OCI-M2 (cell line): ENCODE results near the gene TTC7B.
"Not testable (repeated sequence)": the region's sequence is repeated elsewhere in the genome, so short reads cannot be mapped to it uniquely, and the experiment has no call there.

Experiments used
- DNase-seq: peaks from one replicate; lab custom pipeline; 2025; ENCODE audit not compliant: unreplicated experiment; lab: John Stamatoyannopoulos, UW

The TTC7B gene

DNA sequence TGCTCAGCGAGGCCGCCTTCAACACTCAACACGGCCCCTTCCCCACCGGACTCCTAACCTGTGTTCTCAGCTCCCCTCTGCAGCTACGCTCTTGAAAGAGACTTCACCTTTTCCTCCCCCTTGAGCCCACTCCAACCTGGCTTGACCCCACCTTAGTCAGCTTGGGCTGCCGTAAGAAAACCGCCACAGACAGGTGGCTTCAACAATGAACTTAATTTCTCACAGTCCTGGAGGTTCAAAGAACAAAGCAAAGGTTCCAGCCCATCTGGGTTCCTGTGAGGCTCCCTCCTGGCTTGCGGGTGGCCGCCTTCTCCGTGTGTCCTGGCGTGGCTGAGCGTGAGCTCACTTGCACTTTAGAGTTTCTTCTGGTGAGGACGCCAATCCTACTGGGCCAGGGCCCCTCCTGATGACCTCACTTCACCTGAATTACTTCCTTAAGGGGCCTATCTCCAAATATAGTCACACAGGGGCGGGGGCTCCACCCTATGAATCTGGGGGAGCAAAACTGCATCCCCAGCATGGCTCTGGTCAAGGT is 280.6 kb downstream of the TTC7B start:
- DNase-seq, result no peak

DNA sequence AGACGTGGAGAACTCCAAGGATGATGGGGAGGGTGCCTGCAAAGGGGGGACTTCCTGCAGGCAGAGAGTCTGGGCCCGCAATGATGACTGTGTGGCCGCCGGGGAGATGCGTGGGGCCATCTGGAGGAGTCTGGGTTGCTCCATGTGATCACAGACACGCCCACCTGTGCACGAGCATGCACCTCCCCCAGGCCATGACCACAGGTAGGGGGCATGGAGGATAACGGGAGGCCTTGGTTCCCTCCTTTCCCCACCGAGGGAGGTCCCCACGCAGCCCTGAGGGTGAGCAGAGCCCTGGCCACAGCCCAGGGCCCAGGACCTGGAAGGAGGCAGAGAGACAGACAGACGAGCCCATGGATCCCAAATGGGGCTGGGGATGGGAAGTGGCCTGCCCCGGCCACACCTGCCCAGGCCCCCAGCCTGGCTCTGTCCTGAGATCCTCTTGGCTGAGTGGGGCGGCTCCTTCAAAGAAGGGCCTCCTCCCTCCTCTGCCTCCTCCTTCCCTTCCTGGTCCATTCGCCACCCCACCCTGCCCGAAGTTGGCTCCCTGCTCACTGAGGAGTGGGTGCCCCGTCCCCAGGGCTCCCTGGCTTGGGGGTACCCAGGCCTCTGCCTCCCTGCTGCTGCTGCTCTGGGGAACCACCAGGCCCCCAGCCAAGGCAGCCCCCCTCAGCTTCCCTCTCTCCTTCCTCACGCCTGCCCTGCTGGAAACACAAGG is 281.2 kb downstream of the TTC7B start:
- DNase-seq, result no peak

DNA sequence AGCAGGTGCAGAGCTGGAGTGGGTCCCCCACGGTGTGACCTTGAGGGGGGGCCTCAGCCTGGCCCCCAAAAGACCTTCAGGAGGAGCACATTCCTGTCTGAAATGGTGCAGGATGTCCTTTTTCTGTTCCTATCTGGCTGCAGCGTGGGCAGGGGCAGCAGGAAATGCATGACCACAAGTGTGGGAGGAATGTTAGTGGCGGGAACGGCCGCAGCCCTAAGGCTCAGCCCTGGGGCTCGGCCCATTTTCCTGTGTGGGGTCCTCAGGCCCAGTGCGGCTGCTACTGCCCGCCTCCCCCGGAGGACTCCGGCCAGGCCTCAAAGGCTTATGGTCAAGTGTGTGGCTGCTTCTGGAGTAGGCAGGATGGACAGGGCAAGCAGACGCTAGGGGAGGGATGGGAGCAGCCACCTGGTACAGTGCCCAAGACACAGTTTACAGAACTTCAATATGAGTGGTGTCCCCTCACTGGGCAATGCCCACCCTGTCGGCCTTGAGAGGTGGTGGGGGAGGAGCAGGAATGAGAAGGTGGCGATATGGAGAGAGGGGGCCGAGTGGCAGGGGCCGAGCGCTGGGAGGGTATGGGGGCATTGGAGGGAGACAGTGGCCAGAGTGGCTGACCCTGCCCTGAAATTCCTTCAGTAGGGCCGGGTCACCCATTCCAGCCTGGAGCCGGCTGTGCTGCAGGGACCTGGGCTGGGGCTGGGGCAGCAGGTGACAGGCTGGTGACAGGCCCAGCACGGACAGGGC is 282.0 kb downstream of the TTC7B start:
- DNase-seq, result no peak

DNA sequence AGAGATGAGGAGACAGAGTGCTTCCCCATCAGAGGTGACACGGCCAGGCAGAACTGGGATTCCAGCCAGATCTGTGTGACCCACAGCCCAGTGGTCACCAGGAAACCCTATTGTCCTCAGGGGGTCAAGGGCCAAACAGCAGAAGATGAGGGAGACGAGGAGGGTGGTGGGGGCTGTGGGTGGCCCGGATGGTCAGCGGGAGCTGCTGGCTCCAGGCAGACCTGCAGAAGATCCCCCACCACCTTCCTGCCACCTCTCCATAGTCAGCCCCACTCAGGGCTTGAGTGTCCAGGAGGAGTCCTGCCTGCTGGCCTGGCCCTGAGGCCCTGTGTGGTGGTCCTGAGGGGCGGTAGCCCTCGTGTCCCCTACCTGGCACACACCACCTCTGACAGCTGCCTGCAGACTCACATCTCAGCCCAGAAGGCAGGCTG is 282.6 kb downstream of the TTC7B start:
- no peak for DNase-seq

DNA sequence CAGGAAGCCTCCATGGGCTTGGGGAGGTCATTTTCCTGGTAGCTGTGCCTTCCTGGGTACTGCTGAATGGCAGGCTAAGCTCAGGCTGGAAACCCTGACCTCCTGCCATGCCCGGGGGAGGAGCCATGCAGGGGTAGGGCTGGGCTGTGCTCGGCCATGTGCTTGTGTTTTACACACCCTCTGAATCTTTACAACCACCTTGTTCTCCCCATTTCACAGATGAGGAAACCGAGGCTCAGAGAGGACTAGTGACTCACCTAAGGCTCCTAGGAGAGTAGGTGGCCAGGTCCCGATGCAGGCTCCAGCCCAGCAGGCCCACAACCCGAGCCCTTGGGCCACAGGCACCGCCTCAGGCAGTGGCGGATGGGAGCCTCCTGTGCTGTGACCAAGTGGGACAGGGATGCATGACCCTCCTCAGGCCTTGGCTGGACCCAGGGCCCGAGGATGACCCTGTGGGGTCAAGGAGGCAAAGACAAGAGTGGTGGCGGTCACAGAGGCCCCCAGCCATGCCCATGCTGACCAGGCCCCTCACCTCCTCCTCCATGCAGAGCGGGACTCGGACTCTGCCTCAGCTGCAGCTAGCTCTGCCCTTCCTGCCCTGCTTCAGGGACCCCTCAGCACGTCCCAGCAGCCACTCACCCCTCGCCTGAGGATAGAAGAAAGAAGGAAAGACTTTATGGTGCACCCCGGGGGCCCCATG is 283.3 kb downstream of the TTC7B start:
- DNase-seq, result no peak

DNA sequence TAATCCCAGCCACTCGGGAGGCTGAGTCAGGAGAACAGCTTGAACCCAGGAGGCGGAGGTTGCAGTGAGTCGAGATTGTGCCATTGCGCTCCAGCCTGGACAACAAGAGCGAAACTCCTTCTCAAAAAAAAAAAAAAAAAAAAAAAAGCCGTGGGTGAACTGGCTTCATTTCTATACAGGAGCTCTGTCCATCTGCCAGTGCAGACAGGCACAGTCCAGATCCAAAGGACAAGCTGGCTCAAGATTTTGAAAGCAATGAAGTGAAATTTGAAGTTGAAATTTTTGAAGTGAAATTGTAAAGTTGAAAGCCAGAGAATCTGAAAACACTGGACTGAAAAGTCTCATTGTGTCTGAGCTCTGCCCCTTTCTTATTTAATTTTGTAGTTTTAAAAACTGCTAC is 284.7 kb downstream of the TTC7B start:
- DNase-seq, result no peak

DNA sequence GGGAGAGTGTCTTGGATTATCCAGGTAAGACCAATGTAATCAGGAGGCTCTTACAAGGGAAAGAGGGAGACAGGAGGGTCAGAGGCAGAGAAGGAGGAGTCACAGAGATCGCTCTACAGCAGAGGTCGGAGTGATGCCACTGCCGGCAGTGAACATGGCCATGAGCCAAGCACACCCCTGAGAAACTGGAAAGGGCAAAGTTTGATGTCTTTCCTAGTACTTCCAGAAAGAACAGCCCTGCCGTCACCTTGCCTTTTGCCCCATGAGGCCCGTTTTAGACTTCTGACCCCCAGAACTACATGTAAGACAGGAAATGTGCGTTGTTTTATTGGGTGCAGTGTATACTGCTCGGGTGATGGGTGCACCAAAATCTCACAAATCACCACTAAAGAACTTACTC is 285.7 kb downstream of the TTC7B start:
- DNase-seq, result no peak

DNA sequence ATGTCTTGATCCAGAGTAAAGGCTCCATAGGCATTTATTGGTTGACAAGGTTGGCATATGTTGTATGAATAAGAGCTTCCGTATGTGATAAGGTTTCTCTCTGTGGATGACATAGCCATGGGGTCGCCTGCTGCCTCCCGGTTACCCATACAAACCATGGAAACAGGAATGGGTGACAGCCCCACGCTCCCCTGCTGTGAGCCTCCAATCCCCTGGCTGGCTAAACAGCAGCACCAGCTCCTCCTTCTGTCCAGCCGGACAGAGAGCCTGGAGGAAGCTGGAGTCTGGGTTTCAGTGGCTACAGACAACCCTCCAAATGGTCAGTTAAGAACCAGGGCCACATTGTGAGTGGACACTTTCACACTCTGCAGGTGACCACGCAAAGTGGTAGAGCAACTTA is 288.3 kb downstream of the TTC7B start:
- DNase-seq, result no peak

DNA sequence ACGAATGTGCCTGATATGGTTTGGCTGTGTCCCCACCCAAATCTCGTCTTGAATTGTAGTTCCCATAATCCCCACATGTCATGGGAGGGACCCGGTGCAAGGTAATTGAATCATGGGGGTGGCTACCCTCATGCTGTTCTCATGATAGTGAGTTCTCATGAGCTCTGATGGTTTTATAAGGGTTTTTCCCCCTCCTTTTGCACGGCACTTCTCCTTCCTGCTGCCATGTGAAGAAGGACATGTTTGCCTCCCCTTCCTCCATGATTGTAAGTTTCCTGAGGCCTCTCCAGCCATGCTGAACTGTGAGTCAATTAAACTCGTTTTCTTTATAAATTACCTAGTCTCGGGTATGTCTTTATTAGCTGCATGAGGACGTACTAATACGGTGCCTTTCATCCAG is 289.7 kb downstream of the TTC7B start:
- DNase-seq, result not testable (repeated sequence)

DNA sequence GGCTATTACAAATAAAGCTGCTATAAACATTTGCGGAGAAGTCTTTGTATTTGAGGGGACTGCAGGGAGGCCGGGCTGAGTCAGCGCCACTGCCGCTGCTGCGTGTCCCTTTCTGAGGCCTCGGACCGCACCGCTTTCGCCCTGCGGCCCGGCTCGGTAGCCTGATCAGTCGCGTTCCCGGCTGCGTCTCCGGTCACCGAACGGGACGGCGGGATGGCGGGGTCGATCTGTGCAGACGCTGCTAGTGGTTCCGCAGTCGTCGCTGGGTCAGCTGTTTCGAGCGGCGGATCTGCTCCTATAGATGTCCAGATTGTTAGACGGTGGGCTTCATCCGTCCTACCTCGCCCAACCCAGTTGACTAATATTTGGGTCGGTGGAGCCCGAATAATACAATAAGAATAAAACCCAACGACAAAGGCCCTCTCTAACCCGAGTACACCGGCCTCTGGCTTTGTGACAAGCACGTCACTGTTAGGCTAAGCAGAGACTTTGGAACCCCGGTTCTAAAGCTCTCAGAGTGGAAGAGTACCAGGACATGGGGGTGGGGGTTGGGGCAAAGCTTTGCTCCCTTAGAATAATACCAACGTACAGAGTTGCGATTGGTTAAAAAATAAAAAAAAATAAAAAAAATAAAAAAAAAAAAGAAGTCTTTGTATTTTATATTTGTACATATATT is 290.7 kb downstream of the TTC7B start:
- DNase-seq, result not testable (repeated sequence)

DNA sequence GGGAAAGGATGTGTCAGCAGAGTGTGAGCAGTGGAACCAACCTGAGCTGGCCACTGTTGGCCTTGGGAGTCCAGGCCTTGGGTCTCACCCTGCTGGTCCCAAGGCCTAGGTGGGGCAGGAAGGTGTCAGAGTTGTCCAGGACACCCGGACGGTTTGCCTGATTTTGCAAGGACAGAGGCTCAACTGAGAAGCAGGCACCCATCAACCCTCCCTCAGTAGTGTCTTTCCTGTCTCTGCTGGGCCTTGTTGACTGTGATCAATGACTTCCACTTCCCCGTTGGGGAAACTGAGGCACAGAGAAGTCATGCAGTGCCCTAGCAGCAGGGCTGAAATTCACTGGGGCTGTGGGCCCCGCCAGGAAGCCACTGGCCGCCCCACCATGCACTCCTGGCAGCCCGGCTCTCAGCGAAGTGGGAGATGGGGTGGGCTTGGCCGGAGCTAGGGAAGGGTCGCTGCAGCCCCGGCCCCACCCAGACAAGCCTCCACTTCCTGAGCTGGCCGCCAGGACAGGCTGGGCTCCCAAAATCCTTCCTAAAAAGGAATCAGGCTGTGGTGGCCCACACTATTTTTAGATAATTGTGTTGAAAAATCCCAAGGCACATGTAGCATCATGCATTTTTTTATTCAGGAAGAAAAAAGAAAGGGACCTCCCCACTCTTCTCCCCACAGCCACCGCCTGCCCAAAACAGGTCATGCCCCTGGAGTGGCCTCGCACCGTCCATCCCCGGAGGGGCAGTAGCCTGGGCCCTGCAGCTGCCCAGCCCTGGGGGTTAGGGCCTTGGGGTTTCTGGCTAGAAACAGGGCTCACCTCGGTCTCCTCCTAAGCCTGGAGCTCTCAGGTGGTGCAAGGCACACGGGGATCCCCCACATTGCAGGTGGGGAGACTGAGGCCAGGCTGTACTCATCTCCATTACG is 292.0 kb downstream of the TTC7B start:
- no peak for DNase-seq

DNA sequence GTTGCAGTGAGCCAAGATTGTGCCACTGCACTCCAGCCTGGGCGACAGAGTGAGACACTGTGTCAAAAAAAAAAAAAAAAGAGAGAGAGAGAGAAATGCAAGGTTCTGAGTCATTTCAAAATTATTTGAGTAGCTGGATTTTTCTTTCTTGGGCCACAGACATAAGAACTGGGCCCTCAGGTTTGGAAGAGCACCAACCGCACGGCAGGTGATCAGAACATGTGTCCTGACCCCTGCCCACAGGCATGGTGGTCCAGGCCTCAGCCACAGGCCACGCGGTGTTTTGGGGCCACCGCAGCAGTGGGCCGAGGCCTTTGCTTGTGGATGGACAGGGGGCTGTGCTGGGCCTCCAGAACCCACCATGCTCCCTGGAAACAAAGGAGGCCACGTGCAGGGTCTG is 292.7 kb downstream of the TTC7B start:
- DNase-seq, result no peak

DNA sequence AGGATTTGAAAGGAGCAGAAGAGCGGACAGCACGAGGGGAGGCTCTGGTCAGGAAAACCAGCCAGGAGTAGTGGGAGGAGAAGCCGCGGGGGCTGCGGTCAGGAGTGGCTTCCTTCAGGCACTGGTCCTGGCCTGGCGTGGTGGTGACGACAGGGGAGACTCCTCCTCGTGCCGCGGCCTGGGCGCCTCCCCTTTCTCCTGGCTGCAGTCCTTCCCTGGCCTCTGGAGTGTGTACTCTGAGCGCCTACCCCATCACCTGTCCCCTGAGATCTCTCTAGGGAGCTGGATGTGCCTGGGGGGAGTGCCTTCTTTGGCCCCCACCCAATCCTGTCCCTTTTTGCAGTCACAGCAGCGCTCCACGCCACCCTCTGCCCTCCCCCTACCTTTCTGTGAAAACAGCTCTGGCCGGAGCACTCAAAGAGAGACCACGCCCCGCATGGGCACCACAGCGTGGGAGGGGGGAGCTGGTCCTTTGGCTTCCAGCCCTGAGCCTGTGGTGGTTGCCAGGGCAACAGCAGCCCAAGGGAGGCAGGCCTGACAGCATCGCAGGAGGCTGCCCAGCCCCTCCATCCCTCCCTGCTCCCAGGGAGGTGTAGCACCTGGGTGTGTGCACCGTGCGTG is 293.5 kb downstream of the TTC7B start:
- DNase-seq, result no peak

DNA sequence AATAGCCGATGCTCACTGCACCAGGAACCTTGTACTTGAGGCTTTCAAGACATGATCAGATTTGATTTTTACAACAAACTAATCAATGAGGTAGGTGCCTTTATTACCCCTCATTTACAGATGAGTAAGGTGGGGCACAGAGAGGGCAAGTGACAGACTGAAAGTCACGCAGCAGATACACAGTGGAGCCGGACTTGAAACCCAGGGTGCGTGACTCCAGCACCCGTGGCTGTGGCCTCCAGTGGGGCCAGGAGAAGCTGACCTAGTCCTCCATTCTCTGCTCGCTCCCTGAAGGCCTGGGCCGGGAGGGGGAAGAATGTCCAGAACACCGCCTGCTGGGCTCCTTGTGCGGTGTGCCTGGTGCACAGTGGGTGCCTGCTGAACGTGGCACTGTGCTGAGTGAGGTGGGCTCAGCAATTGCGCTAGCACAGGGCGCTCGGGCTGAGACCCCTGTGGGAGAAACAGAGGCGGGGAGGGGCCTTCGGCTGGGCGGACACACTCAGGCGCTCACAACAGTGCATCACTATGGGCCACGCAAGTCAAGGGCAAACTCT is 294.2 kb downstream of the TTC7B start:
- no peak for DNase-seq

DNA sequence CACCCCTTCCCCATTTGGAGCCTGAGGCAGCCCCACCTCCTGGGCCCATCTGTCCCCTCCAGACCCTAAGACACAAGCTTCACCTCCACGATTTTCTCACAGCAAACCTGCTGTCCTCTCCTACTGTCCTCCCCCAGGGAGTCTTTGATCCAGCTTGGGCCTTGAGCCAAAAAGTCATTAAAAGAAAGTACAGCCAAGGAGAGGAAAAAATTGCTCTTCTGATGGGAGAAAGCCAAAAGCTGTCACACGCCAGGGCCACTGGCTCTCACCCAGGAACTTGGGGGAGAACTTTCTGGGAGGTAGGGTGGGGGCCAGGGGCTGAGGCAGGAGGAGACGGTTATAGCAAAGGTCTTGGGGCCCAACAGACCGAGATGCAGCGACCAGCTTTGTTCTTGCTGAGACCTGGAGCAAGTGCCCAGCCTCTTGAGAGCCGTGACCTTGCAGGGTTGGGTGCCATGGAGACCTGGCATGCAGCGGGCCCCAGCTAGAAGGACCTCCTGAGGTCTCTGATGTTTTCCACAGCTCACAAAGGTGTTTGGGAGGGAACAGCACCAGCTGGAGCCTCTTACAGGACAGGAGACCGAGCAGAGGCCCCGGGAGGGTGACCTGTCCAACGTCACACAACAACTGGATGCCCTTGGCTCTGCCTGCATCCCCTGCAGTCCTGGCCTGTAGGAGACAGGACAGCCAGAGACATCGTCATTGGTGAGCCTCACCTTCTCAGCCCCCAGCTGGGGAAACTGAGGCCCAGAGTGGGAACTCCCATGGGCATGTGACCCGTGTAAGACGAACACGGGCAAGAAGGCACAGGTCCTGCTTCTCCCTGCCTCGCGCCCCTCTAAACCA is 294.9 kb downstream of the TTC7B start:
- no peak for DNase-seq

DNA sequence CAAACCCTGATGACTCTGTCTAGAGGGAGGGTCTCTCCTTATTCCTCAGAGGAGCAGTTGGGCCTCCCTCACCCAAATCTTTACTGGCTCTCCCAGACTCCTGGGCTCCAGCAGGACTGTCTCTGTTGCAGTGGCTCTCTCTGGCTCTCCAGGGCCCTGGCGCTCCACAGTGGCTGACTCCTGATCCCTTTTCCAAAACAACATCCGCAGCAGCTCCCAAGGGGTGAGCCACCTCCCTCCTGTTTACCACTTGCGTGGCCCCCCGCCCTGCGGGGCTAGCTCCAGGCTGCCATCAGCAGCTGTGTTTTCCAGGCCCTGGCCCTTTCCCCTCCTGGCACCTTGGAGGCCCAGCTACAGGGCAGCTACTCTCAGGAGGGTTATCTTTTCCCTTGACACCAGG is 295.9 kb downstream of the TTC7B start:
- DNase-seq, result no peak

DNA sequence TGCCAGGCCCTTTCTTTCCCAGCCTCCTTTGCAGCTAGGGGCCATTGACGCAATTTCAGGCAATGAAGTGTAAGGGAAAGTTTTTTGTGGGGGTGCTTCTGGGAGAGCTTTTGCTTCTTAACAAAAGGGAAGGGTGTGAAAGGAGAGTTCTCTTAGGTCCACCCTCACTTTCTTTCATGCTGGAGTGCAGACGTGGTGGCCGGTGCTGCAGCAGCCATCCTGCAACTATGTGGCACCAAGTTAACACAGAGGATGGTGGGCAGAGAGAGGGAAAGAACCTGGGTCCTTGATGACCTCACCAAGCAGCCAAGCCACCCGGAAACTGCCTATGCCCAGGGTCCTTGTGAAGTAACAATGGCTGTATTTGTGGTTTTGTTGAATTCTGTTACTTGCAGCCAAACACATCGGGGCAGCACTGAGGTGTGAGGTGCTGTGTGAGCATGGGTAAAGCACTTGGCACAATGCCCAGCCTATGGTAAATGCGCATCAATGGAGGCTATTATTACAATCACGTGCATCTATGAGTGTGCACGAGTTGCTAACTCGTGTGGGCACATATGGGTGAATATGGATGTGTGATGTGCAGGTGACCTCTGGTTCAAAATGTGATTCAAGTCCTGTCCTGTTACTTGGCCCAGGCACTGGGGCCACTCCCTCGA is 296.8 kb downstream of the TTC7B start:
- no peak for DNase-seq

DNA sequence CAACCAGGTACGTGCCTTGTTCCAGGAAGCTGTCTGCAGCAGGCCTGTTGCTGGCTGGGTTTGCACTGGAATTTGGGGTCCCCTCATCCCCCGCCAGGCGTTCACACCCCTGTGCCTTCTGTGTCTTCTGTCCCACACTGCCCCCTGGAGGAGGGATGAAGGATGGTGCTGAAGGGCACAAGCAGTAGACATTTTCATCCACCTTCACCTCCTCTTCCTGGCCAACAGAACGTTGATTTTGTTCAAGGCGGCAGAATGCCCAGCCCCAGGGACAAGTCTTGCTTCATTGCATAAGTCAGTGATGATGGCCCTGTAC is 297.3 kb downstream of the TTC7B start:
- no peak for DNase-seq
